Measurements from ENCODE around the gene SLC22A23.
"Not testable (repeated sequence)": the region's sequence is repeated elsewhere in the genome, so short reads cannot be mapped to it uniquely, and the experiment has no call there.

The SLC22A23 gene

DNA sequence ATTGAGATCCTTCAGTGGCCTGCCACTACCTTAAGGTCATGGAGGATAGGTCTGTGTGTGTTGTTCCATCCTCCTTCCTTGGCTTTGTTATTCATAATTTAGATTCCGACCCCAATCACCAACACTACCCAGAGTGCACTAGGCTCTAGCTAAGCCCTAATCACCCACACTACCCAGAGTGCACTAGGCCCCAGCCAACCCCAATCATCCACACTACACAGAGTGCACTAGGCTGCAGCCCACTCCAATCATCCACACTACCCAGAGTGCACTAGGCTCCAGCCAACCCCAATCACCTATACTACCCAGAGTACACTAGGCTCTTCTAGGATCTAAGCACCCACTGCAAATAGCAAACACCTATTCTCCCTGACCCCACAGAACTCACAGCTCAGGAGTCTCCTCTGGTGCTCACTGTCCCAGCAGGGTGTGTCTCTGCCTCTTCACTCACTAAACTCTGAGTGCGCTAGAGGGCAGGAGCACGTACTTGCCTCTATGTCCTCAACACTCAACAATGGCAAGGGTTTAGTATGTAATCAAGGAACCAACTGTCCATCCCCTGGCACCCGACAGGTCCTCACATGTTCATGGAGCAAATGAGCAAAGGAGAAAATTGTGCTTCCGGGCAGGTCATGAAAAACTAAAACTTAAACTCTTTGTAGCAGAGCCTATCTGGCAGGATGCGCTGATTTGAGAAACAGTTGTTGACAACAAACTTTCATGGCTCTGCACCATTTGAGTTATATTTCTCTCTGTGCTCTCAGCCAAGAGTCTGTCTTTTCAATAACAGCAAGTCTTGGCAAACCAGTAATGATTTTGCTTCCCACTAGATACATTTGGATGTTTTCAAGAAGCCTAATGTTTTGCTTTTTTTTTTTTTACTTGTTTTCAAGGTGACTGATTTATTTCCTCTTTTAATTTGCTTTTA, 54.3 kb downstream of the SLC22A23 start:
- no peak for DNase-seq

DNA sequence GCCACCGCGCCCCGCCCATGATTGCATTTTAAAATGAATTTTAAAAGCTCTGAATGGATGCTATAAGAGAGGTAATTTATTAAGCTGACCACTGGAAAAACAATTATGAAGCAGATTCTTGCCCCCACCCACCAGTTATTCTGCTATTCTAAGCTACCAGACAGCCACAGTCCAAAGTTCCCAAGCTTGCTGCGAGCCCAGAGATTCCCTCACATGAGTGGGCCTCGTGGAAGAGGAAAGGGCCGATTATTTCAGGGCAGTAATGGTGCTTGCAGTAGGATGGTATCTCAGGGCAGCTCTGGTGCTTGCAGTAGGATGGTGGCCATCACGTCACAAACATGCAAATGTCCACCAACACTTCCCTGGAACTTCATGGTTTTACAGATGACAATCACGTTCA, 56.7 kb downstream of the SLC22A23 start:
- no peak for DNase-seq

DNA sequence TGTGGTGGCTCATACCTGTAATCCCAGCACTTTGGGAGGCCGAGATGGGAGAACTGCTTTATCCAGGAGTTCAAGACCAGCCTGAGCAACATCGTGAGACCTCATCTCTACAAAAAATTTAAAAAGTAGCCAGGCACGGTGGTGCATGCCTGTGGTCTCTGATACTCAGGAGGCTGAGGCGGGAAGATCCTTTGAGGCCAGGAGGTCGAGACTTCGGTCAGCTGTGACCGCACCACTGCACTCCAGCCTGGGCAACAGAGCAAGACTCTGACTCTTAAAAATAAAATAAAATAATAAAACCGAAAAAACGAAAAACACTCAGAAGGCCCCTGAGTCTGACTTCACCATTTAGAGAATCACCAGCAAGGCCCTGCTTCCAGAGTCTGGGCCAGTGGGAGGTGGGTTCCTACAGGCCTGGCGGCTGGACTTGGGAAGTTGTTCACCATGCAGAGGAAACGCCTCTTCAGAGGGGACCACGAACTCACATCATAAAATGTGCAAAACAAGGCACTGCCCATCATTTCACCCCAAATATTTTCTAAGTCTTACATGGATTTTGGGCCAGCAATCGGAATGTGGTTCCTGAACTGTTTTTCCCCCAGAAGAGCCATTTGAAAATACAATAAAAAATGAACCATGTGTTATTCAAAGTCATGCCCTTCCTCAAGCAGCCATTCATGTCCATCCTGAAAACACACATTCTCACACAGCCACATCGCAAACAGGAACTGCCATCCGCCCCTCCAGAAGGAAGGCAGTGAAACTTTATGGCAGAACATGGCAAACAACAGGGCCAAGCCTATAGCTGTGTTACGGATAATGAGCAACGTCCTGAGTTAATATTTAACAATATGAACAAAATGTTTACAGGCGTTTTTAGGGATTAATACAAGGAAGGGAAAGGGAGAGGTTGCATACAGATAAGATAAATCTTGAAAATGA, 57.8 kb downstream of the SLC22A23 start:
- DNase-seq, result no peak

DNA sequence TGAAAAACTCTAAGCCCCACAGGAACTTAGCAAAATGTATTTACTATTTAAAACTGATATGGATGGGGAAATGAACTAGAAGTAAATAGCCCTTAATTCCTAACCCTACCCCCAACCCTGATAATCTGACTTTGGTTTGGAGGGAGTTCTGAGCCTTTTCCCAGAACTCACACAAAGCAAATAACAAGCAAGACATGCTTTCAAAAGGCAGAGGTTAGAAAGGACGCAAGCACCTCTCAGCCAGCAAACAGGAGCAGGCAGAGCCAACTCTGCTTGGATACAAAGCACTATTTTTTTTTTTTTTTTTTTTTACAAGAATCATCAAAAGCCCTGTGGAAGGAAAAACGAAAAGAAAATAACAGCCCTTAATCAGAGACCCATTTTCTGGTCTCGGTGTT, 58.7 kb downstream of the SLC22A23 start:
- DNase-seq, result no peak

DNA sequence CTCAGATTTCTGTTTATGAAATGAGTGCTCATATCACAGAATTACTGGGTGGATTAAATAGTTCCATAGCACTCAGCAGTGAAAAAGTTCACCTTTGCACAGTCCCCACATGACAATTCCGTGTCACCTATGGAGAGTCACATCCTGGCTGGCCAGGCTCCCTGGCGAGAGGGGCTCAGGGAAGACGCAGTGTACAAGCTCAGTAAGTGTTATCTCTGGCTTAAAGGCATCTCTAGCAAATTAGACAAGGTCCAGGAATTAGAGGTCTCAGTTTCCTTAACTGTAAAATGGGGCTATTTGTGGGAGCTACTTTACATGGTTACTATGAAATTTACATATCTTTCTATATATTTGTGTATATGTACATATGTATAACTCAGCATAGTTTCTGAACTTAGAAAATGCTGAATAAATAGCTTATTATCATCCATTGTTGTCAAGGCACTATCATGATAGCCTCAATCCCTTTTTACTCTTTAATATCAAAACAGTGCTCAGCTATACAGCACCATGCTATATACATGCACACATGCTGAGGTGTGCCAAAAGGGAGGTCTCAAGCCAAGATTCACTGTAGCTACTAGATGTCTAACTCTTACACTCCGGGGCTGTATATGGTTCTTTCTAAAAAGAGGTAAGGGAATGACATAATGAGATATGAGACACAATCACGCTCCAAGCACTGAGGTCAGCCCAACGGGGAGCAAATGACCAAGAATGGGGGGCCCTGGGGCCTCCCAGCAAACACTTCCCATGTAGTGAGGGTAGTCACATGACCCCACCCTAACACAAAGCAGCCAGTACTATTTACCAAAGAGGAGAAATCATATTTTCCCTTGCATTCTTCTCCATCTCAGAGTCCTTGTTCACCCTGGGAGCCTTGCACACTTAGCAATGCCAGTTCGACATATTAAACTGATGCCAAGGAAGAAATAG, 59.4 kb downstream of the SLC22A23 start:
- no peak for DNase-seq

DNA sequence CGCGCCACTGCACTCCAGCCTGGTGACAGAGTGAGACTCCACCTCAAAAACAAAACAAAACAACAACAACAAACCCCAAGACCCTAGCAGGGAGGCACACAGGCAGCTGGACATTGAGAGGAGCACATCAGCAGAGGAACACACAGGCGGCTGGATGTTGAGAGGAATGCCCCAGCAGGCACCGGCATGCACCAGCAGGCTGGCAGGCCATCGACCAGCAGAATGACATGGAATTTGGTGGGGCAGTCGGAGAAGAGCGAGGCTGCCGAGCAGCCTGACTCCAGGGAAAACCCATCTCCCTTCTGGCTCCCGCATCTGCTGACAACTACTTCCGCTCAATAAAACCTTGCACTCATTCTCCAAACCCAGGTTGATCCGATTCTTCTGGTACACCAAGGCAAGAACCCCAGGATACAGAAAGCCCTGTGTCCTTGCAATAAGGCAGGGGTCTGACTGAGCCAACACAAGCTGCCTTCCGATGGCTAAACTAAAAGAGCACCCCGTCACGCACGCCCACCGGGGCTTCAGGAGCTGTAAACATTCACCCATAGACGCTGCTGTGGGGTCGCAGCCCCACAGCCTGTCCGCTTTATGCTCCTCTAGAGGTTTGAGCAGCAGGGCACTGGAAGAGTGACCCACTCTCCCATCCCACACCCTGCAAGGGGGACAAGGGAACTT, 60.2 kb downstream of the SLC22A23 start:
- DNase-seq, result peak; percentile 8

DNA sequence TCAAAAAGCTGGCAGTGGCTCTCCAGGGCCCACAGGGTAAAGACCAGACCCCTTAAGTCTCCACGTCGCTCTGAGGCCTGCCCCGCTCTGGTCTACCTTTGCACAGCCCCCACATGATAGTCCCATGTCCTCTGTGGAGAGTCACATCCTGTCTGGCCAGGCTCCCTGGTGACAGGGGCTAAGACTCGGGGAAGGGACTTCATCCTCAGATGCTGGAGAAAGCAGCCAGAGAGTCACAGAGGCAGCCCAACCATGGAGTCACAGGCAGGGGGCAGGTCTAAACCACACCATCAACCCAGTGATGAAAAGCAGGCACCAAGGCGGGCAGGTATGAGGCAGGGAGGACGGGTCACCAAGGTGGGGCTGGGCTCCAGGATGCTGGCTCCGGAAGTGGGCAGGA, 62.2 kb downstream of the SLC22A23 start:
- DNase-seq, result no peak

DNA sequence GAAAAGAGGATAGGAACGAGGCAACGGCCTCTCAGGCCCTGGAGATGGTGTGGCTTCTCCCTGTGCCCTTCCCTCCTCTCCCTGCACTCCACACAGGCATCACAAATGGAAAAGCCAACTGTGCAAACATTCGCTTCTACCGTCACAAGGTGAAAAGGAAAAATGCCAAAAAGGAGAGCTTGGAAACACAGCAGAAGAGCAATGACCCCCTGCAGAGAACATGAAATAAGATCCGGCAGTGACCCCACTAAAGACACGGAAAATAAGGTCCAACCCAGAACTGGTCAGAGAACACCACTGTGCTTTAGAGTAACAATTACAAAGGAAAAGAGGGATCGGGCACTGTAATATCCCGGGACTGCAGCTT, 63.0 kb downstream of the SLC22A23 start:
- peak; percentile 29 for DNase-seq

DNA sequence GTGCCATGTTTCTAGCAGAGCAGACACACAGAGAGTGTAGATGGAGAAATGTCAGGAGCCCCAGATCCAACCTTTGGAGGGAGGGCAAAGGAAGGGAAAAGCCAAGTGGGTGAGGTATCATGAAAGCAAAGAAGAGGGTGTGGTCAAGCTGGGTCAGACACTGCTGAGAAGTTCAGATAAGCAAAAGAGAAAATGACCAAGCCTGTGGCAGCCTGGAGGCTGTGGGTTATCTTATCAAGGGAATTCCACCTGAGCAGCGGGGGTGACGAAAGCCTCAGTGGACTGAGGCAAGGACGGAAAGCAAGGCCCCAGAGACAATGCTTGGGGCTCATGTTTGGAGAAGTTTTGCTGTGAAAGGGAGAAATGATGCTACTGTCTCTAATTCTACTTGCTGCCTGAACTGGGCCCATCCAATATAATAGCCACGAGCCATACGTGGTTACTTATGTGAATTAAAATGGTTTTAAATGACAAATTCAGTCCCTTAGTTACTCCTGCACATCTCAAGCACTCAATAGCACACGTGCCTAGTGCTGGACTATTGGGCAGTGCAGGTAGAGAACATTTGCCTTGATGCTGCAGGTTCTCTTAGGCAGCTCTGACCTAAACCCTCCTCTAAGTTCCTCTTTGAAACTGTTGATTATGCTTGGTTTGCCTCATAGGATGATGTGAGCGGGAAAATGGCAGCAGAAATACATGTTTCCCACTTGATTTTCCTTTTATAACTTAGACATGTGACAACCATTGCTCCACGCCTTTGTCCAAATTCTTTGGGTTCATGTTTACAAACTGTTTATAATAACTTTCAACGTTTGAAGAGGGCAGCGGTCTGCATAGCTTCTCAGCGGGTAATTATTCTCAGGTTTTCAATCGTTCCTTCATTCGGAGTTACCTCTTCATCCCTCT, 63.7 kb downstream of the SLC22A23 start:
- no peak for DNase-seq

DNA sequence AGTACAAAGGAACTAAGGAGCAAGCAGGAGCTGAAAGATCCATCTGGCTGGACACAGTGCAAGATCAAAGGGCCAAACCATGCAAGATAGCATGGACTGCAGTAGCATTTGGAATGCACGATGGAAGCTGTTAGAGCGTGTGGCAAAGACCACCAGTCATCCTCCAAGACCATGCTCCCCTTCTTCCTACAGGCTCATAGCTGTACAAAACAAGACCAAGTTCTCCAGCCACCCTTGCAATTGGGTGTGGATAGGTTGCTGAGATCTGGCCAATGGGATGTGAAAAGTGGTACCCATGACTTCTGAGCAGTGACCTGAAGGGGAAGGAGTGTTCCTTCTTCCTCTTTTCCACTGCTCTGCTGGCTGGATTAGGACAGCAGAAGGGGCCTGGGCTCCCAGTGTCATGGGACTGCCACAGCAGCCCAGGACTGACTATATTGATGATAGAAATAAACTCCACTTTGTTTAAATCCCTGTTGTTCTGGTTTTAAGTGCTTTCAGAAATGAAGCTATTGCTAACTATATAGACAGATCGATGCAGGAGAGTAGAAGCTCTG, 64.9 kb downstream of the SLC22A23 start:
- no peak for DNase-seq

DNA sequence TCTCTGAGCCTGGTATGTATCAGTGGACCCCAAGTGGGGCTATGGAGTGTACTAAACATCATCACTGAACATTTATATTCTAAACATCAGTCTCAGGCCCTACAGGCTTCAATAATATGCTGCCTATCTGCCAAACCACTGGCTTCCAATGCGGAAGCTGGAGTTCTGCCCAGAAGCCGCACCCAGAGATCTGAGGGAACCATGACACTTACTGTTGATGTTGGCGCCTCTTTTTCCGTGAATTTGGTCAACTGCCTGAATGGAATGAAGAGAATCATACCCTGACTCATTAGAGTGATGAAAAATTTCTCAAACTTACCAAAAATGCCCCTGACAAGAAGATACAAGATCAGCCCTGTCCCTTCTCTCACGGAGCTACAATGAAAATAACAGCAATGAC, 66.2 kb downstream of the SLC22A23 start:
- DNase-seq, result no peak

DNA sequence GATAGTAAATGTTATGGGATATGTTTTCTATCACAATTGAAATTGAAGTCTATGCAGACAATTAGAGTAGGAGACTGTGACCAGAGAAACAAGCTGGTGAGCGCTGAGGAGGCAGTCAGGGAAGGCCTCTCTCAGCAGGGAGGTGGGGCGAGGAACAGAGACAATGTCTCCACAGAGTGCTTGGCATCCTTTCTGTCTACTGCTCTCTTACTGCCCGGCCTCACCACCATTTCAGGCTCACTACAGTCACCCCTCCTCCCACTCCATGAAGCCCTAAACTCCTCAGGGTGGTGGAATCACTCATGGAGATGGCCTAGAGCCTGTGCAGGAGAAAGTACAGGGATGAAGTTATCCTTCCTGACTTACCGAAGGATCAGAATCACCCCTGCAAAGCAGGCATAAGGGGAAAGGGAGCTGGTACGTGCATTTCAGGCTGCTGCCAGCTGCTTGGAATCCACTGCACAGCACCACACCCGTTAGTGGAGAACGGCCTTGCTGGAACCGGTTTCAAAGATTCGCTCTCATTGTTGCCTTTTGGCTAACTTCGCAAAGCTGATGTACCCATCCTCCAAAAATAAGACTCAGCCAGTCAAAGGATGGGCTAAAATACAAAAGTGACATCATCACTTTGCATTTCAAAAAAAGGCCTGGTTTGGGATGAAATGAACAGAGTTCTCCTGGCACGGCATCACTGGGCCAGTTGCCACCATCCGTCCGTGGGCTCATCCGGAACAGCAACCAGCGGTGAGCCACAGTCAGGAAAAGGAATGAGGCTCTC, 67.3 kb downstream of the SLC22A23 start:
- DNase-seq, result no peak

DNA sequence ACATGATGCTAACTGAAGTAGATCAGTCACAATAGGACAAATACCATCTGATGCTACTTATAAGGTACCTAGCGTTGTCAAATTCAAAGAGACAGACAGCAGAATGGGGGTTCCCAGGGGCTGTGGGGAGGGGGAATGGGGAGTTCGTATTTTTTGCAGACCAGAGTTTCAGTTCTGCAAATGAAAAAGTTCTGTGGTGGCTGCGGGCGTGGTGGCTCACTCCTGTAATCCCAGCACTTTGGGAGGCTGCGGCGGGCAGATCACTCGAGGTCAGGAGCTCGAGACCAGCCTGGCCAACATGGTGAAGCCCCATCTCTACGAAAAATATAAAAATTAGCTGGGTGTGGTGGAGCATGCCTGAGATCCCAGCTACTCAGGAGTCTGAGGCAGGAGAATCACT, 68.1 kb downstream of the SLC22A23 start:
- no peak for DNase-seq

DNA sequence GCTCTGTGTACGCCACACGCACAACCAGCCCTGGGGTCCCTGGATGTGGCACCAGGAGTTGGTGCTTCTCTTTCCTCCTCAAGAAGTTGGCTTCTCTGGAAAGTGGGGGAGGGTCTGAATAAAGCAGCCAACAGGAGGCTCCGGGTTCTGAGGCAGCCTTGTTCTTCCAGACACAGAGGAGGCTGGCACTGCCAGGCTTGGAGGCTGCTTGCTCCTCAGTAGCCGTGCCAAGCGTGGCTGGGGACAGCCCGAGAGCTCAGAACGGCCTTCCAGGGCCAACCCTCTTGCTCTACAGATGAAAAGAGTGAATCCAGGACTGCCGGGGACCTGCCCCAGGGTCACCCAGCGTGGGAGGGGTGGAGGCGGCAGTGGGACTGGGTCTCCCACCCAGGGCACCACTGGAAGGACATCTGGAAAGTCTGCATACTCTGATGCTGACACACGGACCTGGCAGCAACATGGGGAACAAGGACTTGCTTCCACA, 70.4 kb downstream of the SLC22A23 start:
- no peak for DNase-seq

DNA sequence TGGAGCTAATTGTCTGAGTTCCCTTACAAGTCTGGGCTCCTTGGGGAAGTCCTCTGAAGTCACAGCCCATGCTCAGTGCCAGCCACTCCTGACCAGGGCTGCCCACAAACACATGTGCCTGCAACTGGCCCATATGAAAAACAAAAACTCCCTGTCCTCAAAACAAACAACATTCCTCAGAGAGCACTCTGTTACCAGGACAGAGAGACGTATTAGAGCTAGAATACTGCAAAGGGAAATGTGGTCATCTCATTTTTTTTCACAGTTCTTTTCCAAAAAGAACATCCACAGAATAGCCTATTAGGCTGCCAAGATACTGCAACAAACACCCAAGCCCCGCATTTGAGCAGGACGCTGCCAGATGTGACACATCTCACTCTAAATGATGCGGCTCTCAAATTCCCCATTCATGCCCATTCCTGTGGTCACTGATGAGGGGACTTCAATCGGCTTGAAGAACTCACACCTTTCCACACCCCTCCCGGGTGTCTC, 71.1 kb downstream of the SLC22A23 start:
- DNase-seq, result no peak

DNA sequence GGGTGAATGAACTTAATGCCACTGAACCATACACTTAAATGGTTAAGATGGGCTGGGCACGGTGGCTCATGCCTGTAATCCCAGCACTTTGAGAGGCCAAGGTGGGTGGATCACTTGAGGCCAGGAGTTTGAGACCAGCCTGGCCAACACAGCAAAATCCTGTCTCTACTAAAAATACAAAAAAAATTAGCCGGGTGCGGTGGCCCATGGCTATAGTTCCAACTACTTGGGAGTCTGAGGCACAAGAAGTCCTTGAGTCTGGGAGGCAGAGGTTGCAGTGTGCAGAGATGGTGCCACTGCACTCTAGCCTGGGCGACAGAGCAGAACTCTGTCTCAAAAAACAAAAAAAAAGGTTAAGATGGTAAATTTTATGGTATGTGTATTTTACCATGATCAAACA, 71.7 kb downstream of the SLC22A23 start:
- DNase-seq, result not testable (repeated sequence)

DNA sequence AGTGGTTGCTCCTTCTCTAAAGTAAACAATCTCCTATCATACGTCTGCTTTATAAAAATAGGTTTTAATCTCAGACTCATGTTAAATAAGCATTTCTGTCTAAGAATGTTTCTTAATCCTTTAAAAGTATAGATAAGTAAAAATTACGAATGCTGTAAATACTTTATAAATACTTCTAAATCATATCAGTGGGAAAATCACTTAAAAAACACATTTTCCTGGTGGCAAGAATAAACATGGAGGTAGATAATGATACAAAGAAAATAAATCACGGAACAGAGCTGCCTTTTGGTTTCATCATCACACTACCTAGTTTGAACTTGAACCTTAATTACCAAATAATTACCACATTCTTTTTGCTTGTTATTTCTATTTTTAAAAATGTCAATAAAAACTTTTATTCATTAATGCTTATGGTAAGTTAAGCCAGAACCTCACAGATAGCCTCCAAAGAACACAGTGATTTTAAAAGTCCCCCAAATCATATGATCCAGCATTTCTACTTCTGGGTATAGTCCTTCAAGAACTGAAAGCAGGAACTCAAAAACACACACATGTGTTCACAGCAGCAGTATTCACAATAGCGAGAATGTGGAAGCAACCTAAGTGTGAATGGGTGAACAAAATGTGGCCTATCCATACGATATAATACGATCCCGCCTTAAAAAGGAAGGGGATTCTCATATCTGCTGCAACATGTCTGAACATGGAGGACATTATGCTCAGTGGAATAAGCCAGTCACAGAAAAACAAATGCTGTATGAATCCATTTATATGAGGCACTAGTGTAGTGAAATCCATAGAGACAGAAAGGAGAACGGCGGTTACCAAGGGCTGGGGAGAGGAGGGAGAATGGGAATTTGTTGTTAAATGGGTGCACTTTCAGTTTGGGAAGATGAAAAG, 72.4 kb downstream of the SLC22A23 start:
- DNase-seq, result peak; percentile 31

DNA sequence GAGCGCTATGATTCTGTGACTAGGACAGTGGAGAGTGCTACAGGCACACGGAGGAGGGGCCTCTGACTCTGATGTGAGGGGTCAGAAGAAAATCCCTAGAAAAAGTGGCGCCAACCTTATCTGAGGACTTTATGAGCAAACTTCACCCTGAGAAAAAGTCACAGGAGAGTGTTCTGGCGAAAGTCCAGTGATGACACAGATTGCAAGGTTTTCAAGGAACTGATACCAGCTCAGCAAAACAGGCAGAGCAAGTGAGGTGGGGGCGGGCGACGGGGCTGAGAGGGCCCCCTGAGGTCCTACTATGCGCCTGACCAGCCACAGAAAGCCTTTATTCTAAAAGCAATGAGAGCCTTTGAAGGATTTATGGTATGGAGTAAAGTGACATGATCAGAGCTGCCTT, 73.3 kb downstream of the SLC22A23 start:
- no peak for DNase-seq

All from NCI-H2171 treated with DMSO at 0.1 percent for 48 hours (cell line).